Brain pericyte (primary cell): Measurements from ENCODE around the gene ASIC2.
"Not testable (repeated sequence)": the region's sequence is repeated elsewhere in the genome, so short reads cannot be mapped to it uniquely, and the experiment has no call there.

ENCODE experiments used
- DNase-seq: peaks from one replicate; pipeline ENCODE4 v3.0.0-alpha.2; 2012; ENCODE audit warnings: low read depth, low spot score

Gene ASIC2

DNA sequence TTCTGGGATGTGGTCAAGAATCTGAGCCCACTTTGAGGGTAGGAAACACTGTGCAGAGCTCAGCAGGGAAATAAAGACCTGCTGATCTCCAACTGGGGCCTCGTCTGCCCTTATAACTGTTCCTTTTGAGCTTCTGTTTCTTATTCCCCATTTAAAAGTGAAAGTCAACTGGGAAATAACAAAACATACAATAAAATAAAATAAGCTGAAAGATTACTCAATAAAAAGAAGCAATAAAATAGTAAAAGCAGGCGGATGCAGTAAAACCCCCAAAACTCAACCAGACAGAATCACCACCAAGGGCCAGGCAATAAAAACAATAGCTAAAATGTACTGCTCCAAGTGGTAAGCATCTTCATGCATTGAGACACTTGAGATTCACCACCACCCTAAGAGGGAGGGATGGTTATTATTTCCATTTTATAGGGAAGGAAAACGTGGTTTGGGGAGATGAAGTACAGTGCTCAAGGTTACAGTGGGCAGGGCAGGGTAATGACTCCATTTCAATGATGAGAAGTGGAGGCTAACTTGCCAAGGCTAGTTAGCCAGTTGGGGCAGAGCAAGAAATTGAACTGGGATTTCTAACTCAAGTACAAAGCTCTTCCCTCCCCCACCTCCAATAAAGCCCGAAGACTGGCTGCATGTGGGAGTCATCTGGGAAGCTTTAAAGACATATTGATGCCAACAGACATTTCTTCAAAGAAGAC lies 307.9 kb downstream of the ASIC2 start:
- DNase-seq: no peak

- not testable (repeated sequence) for DNase-seq
Measured at GRCh38 chr17:32981611-32982010, 311.5 kb downstream of the ASIC2 start.

GRCh38 chr17:32980230-32980629 lies 312.9 kb downstream of the ASIC2 start:
- no peak for DNase-seq

GRCh38 chr17:32976605-32977004 lies 316.5 kb downstream of the ASIC2 start:
- no peak for DNase-seq

DNA sequence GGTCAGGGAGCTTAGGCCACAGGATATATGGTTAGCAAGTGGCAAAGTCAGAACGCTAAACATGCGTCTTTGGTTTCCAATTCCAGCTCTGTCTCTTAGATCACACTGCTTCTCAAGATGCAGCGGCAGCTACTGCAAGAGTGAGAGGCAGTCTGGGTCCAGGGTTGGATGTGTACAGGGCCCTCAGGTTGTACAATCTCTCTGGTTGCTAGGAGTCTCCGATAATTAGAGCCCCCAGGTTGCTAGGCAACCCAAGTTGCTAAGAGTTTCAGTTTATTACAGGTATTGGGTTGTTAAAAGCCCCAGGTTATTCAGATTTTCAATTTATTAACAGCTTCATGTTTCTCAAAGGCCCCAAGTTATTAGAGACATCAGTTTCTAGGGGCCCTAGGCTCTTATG lies 317.0 kb downstream of the ASIC2 start:
- no peak for DNase-seq

GRCh38 chr17:32971171-32971570 lies 321.9 kb downstream of the ASIC2 start:
- DNase-seq: no peak

GRCh38 chr17:32970281-32970680 lies 322.8 kb downstream of the ASIC2 start:
- no peak for DNase-seq

GRCh38 chr17:32969231-32969630 lies 323.9 kb downstream of the ASIC2 start:
- not testable (repeated sequence) for DNase-seq

DNA sequence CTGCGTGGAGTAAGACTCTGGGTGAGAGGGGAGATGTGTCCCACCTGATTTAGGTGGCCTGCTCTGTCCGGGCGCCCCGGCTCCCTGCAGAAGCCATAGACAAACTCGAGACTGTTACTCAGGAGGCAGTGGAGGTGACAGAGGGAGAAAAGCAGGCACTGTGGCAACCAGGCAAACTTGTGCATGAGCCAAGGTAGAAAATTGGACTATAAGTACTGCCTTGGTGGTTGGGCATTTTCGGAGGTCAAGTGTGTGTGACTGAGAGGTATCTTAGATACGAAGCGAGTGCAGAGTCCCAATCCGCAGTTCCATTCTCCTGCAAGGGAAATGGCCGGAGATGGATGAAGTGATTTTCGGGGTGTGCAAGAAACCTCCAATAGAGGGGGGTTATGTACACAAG lies 328.6 kb downstream of the ASIC2 start:
- no peak for DNase-seq
